Kidney (tissue), 14 donors: ENCODE results near the gene B3GALT6. TPM values are rescaled to one million over a fixed set of nuclear protein-coding genes. Genes with fewer than 3 reads are reported as not detected.

Experiments
- DNase-seq, 5 donors: peaks; one replicate each; pipeline ENCODE4 v3.0.0-alpha.2; 2013 to 2020
- FAIRE-seq: peaks from 2 replicates; lab custom pipeline; 2012; peaks lifted over from hg19 to GRCh38; lab: Jason Lieb, UNC
- H3K27ac ChIP-seq, 2 donors: one replicate each; pipeline ENCODE4 v1.7.0; 2013; ENCODE audit warnings: low read depth in 2 of 2, low read length in 2 of 2, inconsistent platforms in 1 of 2
- H3K27me3 ChIP-seq: one replicate; pipeline ENCODE4 v1.7.1; 2013; ENCODE audit warnings: low read length, inconsistent platforms; ENCODE audit not compliant: control insufficient read depth, insufficient read depth
- H3K36me3 ChIP-seq, 3 donors: one replicate each; pipeline versions ENCODE4 v1.7.0 to v1.7.1; 2013; ENCODE audit warnings: low read length in 3 of 3, control low read depth in 1 of 3, inconsistent platforms in 1 of 3; ENCODE audit not compliant: insufficient read depth in 3 of 3, control insufficient read depth in 2 of 3
- H3K4me1 ChIP-seq, 3 donors: one replicate each; pipeline versions ENCODE4 v1.7.0 to v1.7.1; 2013; ENCODE audit warnings: low read length in 3 of 3, inconsistent platforms in 1 of 3, low read depth in 1 of 3; ENCODE audit not compliant: control insufficient read depth in 2 of 3, insufficient read depth in 2 of 3
- H3K4me3 ChIP-seq, 3 donors: one replicate each; pipeline versions ENCODE4 v1.7.0 to v1.8.1; 2013; ENCODE audit warnings: low read length in 3 of 3, control low read depth in 1 of 3, inconsistent platforms in 1 of 3
- H3K9ac ChIP-seq, 3 donors: one replicate each; pipeline versions ENCODE4 v1.7.0 to v1.7.1; 2013; ENCODE audit warnings: low read length in 3 of 3, control low read depth in 1 of 3, inconsistent platforms in 1 of 3
- H3K9me3 ChIP-seq, 3 donors: one replicate each; pipeline versions ENCODE4 v1.7.0 to v1.7.1; 2013; ENCODE audit warnings: low read length in 3 of 3, control low read depth in 1 of 3, inconsistent platforms in 1 of 3; ENCODE audit not compliant: control insufficient read depth in 2 of 3, insufficient read depth in 1 of 3
- intact Hi-C: fragments of 100-400 bp; cut with DNase I; formaldehyde crosslinking; loops from one replicate; pipeline ENCODE4 v1.11.1; 2022
- polyA plus RNA-seq: library from polyadenylated mRNA; stranded (reverse); fragments of 350-450 nt; fragmentation: Illumina TruSeq; extraction: RNeasy Lipid Tissue Mini Kit (QIAGEN cat#74804); gene quantifications from one replicate; pipeline ENCODE4 v1.2.3, GENCODE V29; 2014; ENCODE audit warnings: low read depth, low replicate concordance; ENCODE audit not compliant: insufficient read depth
- total RNA-seq: library from RNA; stranded (reverse); fragmentation: NEBNext Ultra II Directional; extraction: Animal tissue kit (Norgen Biotek cat#: 25700); gene quantifications from one replicate; pipeline ENCODE4 v1.2.1, GENCODE V29; 2021
- TF ChIP-seq, protein P1 (sequence below): IDR thresholded peaks from 3 replicates; pipeline ENCODE4 v1.5.1; 2012; ENCODE audit warnings: mild to moderate bottlenecking, moderate library complexity, borderline replicate concordance; ENCODE audit not compliant: insufficient read depth; ENCODE audit errors: extremely low read depth
- donor health status: control.
- donor health status: control.
- donor health status: control.
- donor health status: control.
- donor health status: control.
- donor health status: DM: yes; HTN: yes; CAD: no.
- donor health status: Normal renal cell carcinoma (clear cell type).

The B3GALT6 gene
- total and polyA plus RNA-seq, 2 donors from 2014 or later: 13.7 to 20.3 TPM

DNA sequence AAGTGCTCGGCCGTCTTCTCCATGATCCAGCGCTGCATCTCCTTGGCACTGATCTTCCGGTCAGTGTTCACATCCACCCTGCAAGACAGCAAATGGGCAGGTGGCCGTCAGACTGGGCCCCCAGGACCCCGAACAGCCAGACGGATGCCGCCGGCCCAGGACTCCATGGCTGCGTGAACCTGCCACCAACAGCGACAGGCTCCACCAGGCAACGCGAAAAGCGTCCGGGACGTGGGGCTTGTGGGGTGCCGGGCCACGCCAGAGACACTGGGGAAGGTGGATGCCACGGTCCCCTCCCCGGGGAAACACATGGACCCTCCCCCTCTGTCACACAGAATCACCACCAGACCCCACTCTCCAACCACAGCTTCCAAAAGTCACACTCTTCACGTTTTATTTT lies 8.1 kb upstream of the B3GALT6 start:
- FAIRE-seq (no peak), DNase-seq (no peak)
- Histone ChIP-seq H3K9ac (no peak overlapping the region), H3K27me3 (no peaks in the 10 kb centered on the region), H3K4me3 (no peak overlapping the region), H3K9me3 (no peaks in the 10 kb centered on the region), H3K27ac (no peak overlapping the region), H3K4me1 (peaks cover 0 to under 1% (median 0%) of the 10 kb centered on the region in 3 donors), H3K36me3 (peaks cover 4 to 29% (median 27%) of the 10 kb centered on the region in 3 donors)
- TF ChIP-seq, protein P1, sequence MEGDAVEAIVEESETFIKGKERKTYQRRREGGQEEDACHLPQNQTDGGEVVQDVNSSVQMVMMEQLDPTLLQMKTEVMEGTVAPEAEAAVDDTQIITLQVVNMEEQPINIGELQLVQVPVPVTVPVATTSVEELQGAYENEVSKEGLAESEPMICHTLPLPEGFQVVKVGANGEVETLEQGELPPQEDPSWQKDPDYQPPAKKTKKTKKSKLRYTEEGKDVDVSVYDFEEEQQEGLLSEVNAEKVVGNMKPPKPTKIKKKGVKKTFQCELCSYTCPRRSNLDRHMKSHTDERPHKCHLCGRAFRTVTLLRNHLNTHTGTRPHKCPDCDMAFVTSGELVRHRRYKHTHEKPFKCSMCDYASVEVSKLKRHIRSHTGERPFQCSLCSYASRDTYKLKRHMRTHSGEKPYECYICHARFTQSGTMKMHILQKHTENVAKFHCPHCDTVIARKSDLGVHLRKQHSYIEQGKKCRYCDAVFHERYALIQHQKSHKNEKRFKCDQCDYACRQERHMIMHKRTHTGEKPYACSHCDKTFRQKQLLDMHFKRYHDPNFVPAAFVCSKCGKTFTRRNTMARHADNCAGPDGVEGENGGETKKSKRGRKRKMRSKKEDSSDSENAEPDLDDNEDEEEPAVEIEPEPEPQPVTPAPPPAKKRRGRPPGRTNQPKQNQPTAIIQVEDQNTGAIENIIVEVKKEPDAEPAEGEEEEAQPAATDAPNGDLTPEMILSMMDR: no peak
- intact Hi-C loops: no loop called here

DNA sequence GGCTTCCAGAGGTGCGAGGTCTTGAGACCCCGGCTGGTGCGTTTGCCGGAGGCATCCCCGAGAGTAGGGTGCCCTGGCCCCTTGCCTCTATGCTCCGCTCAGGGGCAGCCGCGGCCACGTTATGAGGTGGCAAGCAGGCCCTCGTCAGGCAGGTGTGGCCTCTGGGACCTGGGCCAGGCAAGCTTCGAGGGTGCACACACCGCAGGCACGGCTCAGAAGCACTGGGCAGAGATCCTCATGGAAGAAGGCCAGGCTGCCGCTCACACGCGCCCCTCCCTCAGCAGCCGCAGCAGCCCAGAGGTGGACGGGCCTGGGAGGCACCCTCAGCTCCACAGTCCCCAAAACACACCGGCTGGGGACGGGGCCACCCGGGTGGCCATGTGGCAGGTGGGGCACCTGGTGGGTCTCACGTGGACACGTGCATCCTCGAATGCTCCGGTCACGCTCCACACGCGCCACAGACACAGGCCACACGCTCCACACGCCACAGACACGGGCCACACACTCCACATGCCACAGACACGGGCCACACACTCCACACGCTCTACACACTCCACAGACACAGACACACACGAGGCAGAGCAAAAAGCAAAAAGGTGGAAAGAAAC lies 6.7 kb upstream of the B3GALT6 start:
- intact Hi-C loops: no loop called here

DNA sequence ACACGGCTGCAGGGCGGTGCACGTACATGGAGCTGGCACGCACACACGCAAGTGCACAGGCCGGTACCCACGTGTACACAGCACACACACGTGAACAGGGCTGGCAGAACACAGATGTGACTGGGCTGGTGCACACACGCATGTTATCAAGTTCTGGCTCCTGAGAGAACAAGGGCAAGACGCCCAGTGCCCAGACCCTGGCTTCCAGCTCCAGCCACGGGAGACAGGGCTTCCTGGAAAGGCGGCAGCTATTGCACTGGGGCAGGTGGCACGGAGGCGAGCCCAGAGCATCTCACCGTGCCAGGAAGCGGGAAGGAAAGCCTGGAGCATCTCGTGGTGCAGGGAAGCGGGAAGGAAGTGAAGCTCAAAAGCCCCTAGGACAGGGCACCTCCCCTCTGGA lies 6.1 kb upstream of the B3GALT6 start:
- no peaks in the 10 kb centered on the region for H3K9me3 ChIP-seq
- H3K9ac ChIP-seq: no peak overlapping the region
- H3K4me1 ChIP-seq: peaks cover 0 to 15% (median 12%) of the 10 kb centered on the region in 3 donors
- intact Hi-C loops: no loop called here
- TF ChIP-seq, protein P1: no peak
- FAIRE-seq (no peak), DNase-seq (no peak)
- H3K27me3 ChIP-seq: no peaks in the 10 kb centered on the region
- H3K27ac ChIP-seq: no peak overlapping the region
- no peak overlapping the region for H3K4me3 ChIP-seq
- H3K36me3 ChIP-seq: peaks cover 4 to 27% (median 23%) of the 10 kb centered on the region in 3 donors

More for the DNA sequence above, 6.7 kb upstream of the B3GALT6 start:
- Histone ChIP-seq H3K9me3 (no peaks in the 10 kb centered on the region), H3K4me1 (peaks cover 0 to 10% (median 10%) of the 10 kb centered on the region in 3 donors), H3K27ac (no peak overlapping the region), H3K27me3 (no peaks in the 10 kb centered on the region), H3K36me3 (peaks cover 4 to 29% (median 26%) of the 10 kb centered on the region in 3 donors), H3K4me3 (no peak overlapping the region), H3K9ac (no peak overlapping the region)
- TF ChIP-seq, protein P1: no peak
- DNase-seq (no peak), FAIRE-seq (no peak)
